ENCODE results near the gene WASHC1.
"Not testable (repeated sequence)": the region's sequence is repeated elsewhere in the genome, so short reads cannot be mapped to it uniquely, and the experiment has no call there.

The WASHC1 gene, protein sequence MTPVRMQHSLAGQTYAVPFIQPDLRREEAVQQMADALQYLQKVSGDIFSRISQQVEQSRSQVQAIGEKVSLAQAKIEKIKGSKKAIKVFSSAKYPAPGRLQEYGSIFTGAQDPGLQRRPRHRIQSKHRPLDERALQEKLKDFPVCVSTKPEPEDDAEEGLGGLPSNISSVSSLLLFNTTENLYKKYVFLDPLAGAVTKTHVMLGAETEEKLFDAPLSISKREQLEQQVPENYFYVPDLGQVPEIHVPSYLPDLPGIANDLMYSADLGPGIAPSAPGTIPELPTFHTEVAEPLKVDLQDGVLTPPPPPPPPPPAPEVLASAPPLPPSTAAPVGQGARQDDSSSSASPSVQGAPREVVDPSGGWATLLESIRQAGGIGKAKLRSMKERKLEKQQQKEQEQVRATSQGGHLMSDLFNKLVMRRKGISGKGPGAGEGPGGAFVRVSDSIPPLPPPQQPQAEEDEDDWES

GRCh38 chr9:29356-29755, at the start of gene WASHC1:
TSS of gene WASHC1 (minus strand) at chr9:29456. CDS start at chr9:24999, 4,457 bp downstream.
- DNase-seq: not testable (repeated sequence)

DNA sequence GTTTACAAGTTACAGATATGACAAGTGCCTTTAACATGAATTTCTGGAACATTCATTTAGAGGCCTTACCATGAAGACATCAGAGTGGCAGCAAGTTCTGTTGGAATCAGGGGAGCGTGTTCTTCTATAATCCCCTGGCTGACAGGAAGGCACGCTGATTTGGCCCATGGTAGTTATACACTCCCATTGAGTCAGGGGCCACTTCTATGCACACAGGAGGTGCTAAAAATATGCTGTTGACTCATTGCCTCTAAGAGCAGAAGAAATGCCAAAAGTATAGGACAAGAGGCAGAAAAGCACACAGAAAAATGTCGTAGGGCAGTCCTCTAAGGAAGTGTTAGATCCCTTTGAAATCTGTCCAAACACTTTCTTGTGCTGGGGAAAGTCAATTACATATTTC, 49.1 kb upstream of the WASHC1 start:
- not testable (repeated sequence) for DNase-seq

- DNase-seq: not testable (repeated sequence)
Observed at GRCh38 chr9:76389-76788, 47.1 kb upstream of the WASHC1 start.

GRCh38 chr9:73900-74525, 44.8 kb upstream of the WASHC1 start:
- not testable (repeated sequence) for DNase-seq

- DNase-seq: not testable (repeated sequence)
Observed at GRCh38 chr9:73076-73899, 44.0 kb upstream of the WASHC1 start.

DNA sequence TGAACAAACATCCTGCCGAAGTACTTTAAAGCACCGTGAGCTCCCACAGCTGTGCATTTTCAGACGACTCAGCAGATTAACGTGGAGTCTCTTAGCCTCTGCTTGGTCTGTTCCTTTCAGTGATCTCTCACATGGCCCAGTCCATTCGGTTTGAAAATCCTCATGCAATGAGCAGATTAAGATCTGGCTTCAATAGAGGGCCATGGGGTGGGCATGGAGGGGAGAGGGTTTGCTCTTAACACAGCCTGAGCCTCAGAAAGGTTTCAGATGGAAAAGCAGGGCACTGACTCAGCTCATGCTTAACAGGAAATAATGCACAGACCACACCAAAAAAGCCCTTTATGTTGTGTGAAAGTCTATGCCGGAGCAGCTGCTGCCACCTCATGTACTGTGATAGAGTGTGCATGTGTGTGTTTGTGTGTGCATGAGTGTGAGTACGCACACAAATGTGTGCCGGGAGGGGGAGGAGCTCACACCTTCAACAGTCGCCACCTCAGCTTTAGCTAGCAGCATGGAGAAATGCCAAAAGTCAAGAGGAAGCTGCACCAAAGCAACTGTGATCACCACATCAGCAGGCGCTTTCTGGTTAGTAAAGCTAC, 33.9 kb upstream of the WASHC1 start:
- DNase-seq: peak; percentile 41

- DNase-seq: not testable (repeated sequence)
Observed at GRCh38 chr9:52678-53077, 23.4 kb upstream of the WASHC1 start.

- not testable (repeated sequence) for DNase-seq
Observed at GRCh38 chr9:48190-48842, 19.1 kb upstream of the WASHC1 start.

DNA sequence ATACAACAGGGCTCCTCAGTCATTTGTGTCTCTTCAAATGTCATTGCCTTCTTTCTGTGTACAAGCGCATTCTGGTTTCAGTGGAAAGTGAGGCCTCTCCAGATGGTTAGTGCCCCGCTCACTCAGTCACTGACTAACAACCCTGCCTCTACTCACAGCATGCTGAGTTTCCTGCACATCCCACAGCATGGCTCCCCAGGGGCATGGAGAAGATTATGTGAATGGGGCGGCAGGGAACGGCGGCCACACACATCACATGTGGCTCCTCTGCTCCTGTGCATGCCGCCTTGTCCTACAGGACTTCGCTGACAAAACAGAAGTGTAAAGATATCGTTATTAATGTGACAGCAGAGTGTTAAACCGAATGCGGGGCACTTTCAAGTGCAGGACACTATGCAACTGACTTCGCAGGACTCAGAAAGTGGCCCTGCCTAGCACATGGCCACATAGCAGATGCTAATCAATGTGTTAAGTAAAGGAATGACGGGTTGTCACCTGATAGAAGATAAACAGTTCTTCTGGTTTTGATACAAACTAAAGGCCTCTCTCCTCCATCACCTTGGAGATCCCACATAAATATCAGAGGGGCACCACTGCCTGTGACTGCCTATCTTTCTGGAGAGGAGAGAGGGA, 17.5 kb upstream of the WASHC1 start:
- DNase-seq: not testable (repeated sequence)

- DNase-seq: not testable (repeated sequence)
Observed at GRCh38 chr9:46164-46563, 16.9 kb upstream of the WASHC1 start.

GRCh38 chr9:45180-45878, 16.1 kb upstream of the WASHC1 start:
- not testable (repeated sequence) for DNase-seq

DNA sequence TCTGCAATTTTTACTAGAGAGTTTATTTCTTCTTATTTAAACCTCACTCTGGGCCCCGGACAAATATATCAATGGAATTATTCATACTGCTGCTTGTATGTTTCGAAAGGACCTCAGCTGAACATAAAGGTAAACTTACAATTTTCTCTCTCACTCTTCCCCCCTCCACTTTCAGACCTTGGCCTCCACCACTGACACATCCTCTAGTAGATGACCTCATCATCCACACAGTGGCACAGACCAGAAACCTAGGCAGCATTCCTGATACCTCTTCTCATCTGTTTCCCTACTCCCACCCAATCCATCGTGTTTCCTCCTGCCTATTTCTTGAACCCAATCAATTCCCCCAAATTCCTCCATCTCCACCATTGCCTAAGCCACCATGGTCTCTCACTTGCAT, 15.2 kb upstream of the WASHC1 start:
- not testable (repeated sequence) for DNase-seq

DNA sequence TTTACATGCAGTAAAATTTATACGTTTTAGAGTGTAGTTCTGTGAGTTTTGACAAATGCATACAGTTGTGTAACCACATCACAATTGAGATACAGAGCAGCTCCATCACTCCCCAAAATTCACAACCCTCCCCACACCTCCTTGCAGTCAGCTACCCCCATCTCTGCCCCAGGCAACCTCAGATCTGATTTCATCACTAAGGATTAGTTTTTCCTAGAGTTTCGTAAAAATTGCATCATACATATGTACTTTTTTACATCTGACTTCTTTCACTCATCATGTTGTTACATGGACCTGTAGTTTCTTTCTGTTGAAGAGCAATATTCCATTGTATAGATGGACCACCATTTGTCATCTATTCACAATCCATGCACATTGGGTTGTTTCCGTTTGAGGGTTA, 14.4 kb upstream of the WASHC1 start:
- not testable (repeated sequence) for DNase-seq

- not testable (repeated sequence) for DNase-seq
Observed at GRCh38 chr9:43116-43515, 13.9 kb upstream of the WASHC1 start.

- DNase-seq: not testable (repeated sequence)
Observed at GRCh38 chr9:41819-42218, 12.6 kb upstream of the WASHC1 start.

DNA sequence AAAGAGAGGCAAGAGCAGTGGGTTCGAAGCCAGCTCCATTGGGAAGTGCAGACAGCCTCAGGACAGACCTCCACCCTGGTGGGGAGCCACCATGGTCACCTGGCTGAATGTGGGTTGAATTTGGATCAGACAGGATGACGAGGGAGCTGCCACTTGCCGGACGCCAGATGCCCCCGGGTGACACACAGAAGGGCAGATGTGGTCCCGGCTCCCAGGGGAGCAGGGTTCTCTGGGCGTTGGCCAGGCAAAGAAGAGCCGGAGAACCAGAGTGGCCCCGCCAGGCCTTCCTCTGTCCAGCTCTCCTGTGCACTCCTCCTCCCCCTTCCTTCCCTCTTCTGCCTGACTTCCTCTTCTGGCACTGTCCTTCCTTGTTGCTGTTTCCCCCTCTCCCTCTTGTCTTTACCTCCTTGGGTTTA, 12.0 kb upstream of the WASHC1 start:
- not testable (repeated sequence) for DNase-seq

DNA sequence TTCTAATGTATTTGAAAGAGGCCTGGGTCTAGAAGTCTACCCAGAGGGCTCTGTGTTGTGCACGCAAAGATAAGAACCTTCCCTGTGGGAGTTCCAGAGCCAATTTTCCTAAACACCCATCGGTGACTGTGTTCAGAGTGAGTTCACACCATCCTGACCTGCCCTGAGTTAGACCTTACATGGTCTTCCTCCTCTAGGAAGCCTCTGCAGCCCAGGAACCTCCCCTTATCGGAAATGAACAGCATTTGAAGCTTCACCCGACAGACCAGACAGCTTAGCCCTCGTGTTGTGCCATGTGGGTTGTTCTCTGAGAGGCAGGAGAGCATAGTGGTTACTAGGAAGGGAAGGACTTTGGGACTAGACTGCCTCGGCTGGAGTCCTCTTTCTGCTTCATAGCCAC, 3.1 kb upstream of the WASHC1 start:
- DNase-seq: not testable (repeated sequence)

DNA sequence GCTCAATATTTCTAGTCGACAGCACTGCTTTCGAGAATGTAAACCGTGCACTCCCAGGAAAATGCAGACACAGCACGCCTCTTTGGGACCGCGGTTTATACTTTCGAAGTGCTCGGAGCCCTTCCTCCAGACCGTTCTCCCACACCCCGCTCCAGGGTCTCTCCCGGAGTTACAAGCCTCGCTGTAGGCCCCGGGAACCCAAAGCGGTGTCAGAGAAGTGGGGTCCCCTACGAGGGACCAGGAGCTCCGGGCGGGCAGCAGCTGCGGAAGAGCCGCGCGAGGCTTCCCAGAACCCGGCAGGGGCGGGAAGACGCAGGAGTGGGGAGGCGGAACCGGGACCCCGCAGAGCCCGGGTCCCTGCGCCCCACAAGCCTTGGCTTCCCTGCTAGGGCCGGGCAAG, 481 bp downstream of the WASHC1 start:
- DNase-seq: not testable (repeated sequence)

GRCh38 chr9:21621-22020, 7.6 kb downstream of the WASHC1 start:
- DNase-seq: not testable (repeated sequence)

- not testable (repeated sequence) for DNase-seq
Observed at GRCh38 chr9:16875-17274, 12.4 kb downstream of the WASHC1 start.
